Tibial nerve (tissue), 3 donors: Measurements from ENCODE around the gene JARID2.
A peak's percentile ranks its signal among the peaks of the same experiment; 100 is the strongest.

Source experiments
- POLR2A ChIP-seq, 2 donors: fragments of 450-650 bp; IDR thresholded peaks; one replicate each; pipeline ENCODE4 v1.6.1; 2017; ENCODE audit warnings: antibody characterized with exemption in 2 of 2, mild to moderate bottlenecking in 2 of 2, moderate library complexity in 2 of 2
- TF ChIP-seq, protein P1 (sequence below), 5 experiments: fragments of 200-600 bp in 3 of 5; fragments of 450-650 bp in 2 of 5; sonication (generic) in 3 of 5; IDR thresholded peaks; one replicate each; pipeline ENCODE4 v1.5.1; 2016 to 2019; ENCODE audit warnings: antibody characterized with exemption in 5 of 5, mild to moderate bottlenecking in 3 of 5, moderate library complexity in 2 of 5

DNA sequence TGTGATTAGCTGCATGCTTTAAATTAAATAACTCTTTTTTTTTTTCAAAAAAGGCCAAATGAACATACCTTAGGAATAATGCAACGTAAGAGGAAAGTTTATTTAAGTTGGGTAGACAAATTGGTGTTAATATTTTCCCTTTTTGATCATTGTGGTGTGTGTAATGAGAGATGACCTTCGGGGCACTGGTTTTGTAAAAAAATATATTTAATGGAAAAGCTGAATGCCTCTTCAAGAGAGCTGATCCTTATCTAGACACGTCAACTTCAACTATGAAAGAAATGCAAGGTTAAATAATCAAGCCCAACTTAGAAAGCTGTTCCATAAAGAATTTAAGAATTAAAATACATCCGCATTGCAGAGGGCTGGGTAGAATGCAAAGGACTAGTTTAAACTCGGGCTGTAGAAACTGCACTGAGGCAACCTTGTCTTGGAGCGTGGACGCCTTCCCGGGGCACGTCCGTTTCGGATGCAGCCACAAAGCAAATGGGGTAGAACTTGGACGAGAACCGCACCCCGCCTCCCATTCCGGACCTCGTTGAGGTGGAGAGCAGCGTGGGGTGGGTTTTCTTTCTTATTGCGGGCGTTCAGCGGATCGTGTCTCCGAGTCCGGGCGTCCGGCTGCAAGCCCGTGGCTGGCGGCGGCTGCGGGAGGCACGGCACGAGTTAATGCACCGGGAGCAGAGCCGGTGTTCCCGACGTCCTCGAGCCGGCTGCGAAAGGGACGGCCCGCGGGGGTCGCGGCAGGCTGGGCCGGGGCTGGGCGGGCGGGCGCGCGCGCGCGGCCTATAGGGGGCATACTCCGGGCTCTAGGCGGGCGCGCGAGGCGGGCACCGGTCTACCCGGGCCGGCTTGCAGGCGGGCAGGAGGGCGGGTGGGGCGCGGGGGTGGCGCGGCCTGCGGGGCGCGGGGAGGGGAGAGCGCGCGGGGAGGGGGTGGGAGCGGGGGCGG is 1.9 kb downstream of the JARID2 start:
- TF ChIP-seq, protein P1, sequence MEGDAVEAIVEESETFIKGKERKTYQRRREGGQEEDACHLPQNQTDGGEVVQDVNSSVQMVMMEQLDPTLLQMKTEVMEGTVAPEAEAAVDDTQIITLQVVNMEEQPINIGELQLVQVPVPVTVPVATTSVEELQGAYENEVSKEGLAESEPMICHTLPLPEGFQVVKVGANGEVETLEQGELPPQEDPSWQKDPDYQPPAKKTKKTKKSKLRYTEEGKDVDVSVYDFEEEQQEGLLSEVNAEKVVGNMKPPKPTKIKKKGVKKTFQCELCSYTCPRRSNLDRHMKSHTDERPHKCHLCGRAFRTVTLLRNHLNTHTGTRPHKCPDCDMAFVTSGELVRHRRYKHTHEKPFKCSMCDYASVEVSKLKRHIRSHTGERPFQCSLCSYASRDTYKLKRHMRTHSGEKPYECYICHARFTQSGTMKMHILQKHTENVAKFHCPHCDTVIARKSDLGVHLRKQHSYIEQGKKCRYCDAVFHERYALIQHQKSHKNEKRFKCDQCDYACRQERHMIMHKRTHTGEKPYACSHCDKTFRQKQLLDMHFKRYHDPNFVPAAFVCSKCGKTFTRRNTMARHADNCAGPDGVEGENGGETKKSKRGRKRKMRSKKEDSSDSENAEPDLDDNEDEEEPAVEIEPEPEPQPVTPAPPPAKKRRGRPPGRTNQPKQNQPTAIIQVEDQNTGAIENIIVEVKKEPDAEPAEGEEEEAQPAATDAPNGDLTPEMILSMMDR (IDR thresholded peaks at IDR 0.05): peak; percentile 11 to 76 (median 59)
- TF ChIP-seq POLR2A (IDR thresholded peaks at IDR 0.05): no peak
